Kidney (tissue), 14 donors: ENCODE results near the gene ZKSCAN3. TPM values are rescaled to one million over a fixed set of nuclear protein-coding genes. Genes with fewer than 3 reads are reported as not detected.

ENCODE experiments used
- DNase-seq, 5 donors: peaks; one replicate each; pipeline ENCODE4 v3.0.0-alpha.2; 2013 to 2020
- FAIRE-seq: peaks from 2 replicates; lab custom pipeline; 2012; peaks lifted over from hg19 to GRCh38; lab: Jason Lieb, UNC
- H3K27ac ChIP-seq, 2 donors: one replicate each; pipeline ENCODE4 v1.7.0; 2013; ENCODE audit warnings: low read depth in 2 of 2, low read length in 2 of 2, inconsistent platforms in 1 of 2
- H3K27me3 ChIP-seq: one replicate; pipeline ENCODE4 v1.7.1; 2013; ENCODE audit warnings: low read length, inconsistent platforms; ENCODE audit not compliant: control insufficient read depth, insufficient read depth
- H3K36me3 ChIP-seq, 3 donors: one replicate each; pipeline versions ENCODE4 v1.7.0 to v1.7.1; 2013; ENCODE audit warnings: low read length in 3 of 3, control low read depth in 1 of 3, inconsistent platforms in 1 of 3; ENCODE audit not compliant: insufficient read depth in 3 of 3, control insufficient read depth in 2 of 3
- H3K4me1 ChIP-seq, 3 donors: one replicate each; pipeline versions ENCODE4 v1.7.0 to v1.7.1; 2013; ENCODE audit warnings: low read length in 3 of 3, inconsistent platforms in 1 of 3, low read depth in 1 of 3; ENCODE audit not compliant: control insufficient read depth in 2 of 3, insufficient read depth in 2 of 3
- H3K4me3 ChIP-seq, 3 donors: one replicate each; pipeline versions ENCODE4 v1.7.0 to v1.8.1; 2013; ENCODE audit warnings: low read length in 3 of 3, control low read depth in 1 of 3, inconsistent platforms in 1 of 3
- H3K9ac ChIP-seq, 3 donors: one replicate each; pipeline versions ENCODE4 v1.7.0 to v1.7.1; 2013; ENCODE audit warnings: low read length in 3 of 3, control low read depth in 1 of 3, inconsistent platforms in 1 of 3
- H3K9me3 ChIP-seq, 3 donors: one replicate each; pipeline versions ENCODE4 v1.7.0 to v1.7.1; 2013; ENCODE audit warnings: low read length in 3 of 3, control low read depth in 1 of 3, inconsistent platforms in 1 of 3; ENCODE audit not compliant: control insufficient read depth in 2 of 3, insufficient read depth in 1 of 3
- CTCF ChIP-seq: IDR thresholded peaks from 3 replicates; pipeline ENCODE4 v1.5.1; 2012; ENCODE audit warnings: mild to moderate bottlenecking, moderate library complexity, borderline replicate concordance; ENCODE audit not compliant: insufficient read depth; ENCODE audit errors: extremely low read depth
- intact Hi-C: fragments of 100-400 bp; cut with DNase I; formaldehyde crosslinking; loops from one replicate; pipeline ENCODE4 v1.11.1; 2022
- polyA plus RNA-seq: library from polyadenylated mRNA; stranded (reverse); fragments of 350-450 nt; fragmentation: Illumina TruSeq; extraction: RNeasy Lipid Tissue Mini Kit (QIAGEN cat#74804); gene quantifications from one replicate; pipeline ENCODE4 v1.2.3, GENCODE V29; 2014; ENCODE audit warnings: low read depth, low replicate concordance; ENCODE audit not compliant: insufficient read depth
- total RNA-seq: library from RNA; stranded (reverse); fragmentation: NEBNext Ultra II Directional; extraction: Animal tissue kit (Norgen Biotek cat#: 25700); gene quantifications from one replicate; pipeline ENCODE4 v1.2.1, GENCODE V29; 2021
- donor health status: control.
- donor health status: control.
- donor health status: control.
- donor health status: control.
- donor health status: control.
- donor health status: DM: yes; HTN: yes; CAD: no.
- donor health status: Normal renal cell carcinoma (clear cell type).

The ZKSCAN3 gene
- total and polyA plus RNA-seq, 2 donors from 2014 or later: 3.5 to 8.3 TPM

DNA sequence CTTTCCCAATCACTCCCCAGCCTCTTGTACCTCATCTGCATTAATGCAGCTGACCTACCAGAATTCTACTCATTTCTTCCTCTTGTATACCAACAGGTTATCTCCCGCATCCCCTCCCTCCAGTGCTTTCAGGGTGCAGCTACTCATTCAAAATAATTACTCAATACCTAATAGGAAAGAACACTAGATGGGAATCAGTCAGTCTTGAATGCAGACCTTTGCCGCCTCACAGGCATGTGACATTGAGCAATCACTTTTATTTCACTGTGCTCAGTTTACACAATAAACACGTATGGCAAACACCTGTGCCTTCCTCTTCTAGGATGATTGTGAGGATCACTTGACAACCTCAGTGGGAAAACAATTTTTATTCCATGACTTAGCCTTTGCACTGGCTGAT, 27.1 kb upstream of the ZKSCAN3 start:
- intact Hi-C loops: no loop called here
- no peak for TF ChIP-seq CTCF
- FAIRE-seq: no peak

DNA sequence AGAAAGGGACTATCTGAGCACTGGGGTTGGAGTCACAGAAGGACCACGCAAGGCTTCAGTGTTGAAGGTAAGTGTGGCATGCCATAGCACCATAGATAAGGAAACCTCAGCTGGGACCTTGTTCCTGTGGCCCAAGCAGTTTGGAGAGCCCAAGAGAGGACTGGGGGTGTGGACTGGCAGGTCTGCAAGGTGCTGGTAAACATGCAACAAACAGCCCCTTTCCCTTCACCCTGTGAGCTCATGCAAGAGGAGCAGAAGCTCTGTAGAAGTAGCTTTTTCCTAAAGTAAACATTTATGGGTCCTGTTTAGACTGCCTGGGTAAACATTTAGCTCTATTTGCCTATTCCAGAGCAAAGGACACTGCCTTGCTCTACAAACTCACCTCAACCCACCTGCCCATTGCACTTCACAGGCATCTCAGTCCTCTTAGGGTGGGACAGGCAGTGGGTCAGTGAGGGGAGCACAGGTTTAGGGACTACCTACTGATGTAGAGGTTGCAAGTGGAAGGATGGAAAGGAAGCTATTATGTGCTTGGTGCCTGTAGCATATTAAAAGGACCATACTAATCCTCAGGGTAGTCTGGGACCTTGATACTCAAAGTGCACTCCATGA, 25.8 kb upstream of the ZKSCAN3 start:
- Histone ChIP-seq H3K27me3 (no peaks in the 10 kb centered on the region), H3K9me3 (peaks cover 8 to 28% (median 16%) of the 10 kb centered on the region in 3 donors), H3K27ac (no peak overlapping the region), H3K9ac (no peak overlapping the region), H3K4me3 (no peak overlapping the region), H3K4me1 (no peaks in the 10 kb centered on the region), H3K36me3 (peaks cover 10 to 21% (median 15%) of the 10 kb centered on the region in 3 donors)
- intact Hi-C loops: no loop called here
- TF ChIP-seq CTCF: no peak
- no peak for FAIRE-seq
- DNase-seq: no peak

More for the DNA sequence above, 27.1 kb upstream of the ZKSCAN3 start:
- no peak overlapping the region for H3K4me3 ChIP-seq
- peaks cover 10 to 20% (median 15%) of the 10 kb centered on the region in 3 donors for H3K36me3 ChIP-seq
- peaks cover 8 to 27% (median 16%) of the 10 kb centered on the region in 3 donors for H3K9me3 ChIP-seq
- no peaks in the 10 kb centered on the region for H3K4me1 ChIP-seq
- H3K9ac ChIP-seq: no peak overlapping the region
- no peak overlapping the region for H3K27ac ChIP-seq
- no peaks in the 10 kb centered on the region for H3K27me3 ChIP-seq
- DNase-seq: no peak

DNA sequence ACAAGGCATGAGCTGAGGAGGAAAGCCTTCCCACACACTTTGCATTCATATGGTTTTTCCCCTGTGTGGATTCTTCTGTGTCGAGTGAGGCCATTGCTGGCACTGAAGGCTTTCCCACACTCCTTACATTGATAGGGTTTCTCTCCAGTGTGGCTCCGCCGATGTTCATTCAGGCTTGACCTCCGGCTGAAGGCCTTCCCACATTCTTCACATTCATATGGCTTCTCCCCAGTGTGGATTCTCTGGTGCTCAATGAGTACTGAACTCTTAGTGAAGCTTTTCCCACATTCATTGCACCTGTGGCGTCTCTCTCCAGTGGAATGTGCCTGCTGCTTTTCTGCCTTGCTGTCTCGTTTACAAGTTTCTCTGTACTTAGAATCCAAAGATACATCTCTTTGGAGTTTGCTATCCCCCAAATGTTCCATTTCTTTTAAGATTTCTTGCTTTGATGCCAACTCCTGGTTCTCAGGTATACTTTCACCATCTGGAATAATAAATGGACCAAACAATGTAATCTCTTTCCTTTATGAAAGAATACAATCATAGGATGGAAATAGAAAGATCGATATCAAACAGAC, 23.3 kb upstream of the ZKSCAN3 start:
- intact Hi-C loops: no loop called here
- Histone ChIP-seq H3K4me3 (no peak overlapping the region), H3K27me3 (no peaks in the 10 kb centered on the region), H3K27ac (no peak overlapping the region), H3K9me3 (peaks cover 8 to 27% (median 16%) of the 10 kb centered on the region in 3 donors), H3K36me3 (peaks cover 10 to 21% (median 15%) of the 10 kb centered on the region in 3 donors), H3K9ac (no peak overlapping the region), H3K4me1 (no peaks in the 10 kb centered on the region)
- no peak for FAIRE-seq
- DNase-seq: no peak
- no peak for TF ChIP-seq CTCF
